ENCODE data around the gene SAMD15. TPM values are rescaled to one million over a fixed set of nuclear protein-coding genes. Genes with fewer than 3 reads are reported as not detected.

SAMD15 gene
- total RNA-seq, 1 experiment from 2014 or later: 0.84 TPM

Other genes with a start within 250 kb of the SAMD15 start
- gene ZDHHC22, start 235.6 kb upstream of the SAMD15 start, total RNA-seq (2014; rRNA removed; shearing (Covaris generic)): not detected in 2 replicates
- not detected in 2 replicates for gene TMEM63C, start 195.6 kb upstream of the SAMD15 start, total RNA-seq (2014; rRNA removed; shearing (Covaris generic))
- gene NGB, start 106.2 kb upstream of the SAMD15 start, total RNA-seq (2014; rRNA removed; shearing (Covaris generic)): not detected in 2 replicates
- 9.4 and 10.1 TPM in 2 replicates for gene POMT2, start 56.5 kb upstream of the SAMD15 start, total RNA-seq (2014; rRNA removed; shearing (Covaris generic))
- gene GSTZ1, start 56.3 kb upstream of the SAMD15 start, total RNA-seq (2014; rRNA removed; shearing (Covaris generic)): 20.3 and 22.1 TPM in 2 replicates
- 7.3 and 7.4 TPM in 2 replicates for gene TMED8, start 285 bp upstream of the SAMD15 start, total RNA-seq (2014; rRNA removed; shearing (Covaris generic))
- not detected in 2 replicates for gene NOXRED1, start 46.1 kb downstream of the SAMD15 start, total RNA-seq (2014; rRNA removed; shearing (Covaris generic))
- gene VIPAS39, start 80.2 kb downstream of the SAMD15 start, total RNA-seq (2014; rRNA removed; shearing (Covaris generic)): 18.4 TPM in 2 replicates
- gene AHSA1, start 80.7 kb downstream of the SAMD15 start, total RNA-seq (2014; rRNA removed; shearing (Covaris generic)): 199 and 204 TPM in 2 replicates
- gene ISM2, start 121.4 kb downstream of the SAMD15 start, total RNA-seq (2014; rRNA removed; shearing (Covaris generic)): under 0.01 TPM in 1 of 2 replicates, not detected in the other
- gene SPTLC2, start 239.3 kb downstream of the SAMD15 start, total RNA-seq (2014; rRNA removed; shearing (Covaris generic)): 12.0 and 15.0 TPM in 2 replicates

Data from RPMI7951 (cell line).